Gastroesophageal sphincter (tissue), 4 donors: ENCODE measurements around the gene MYO1D. TPM values are rescaled to one million over a fixed set of nuclear protein-coding genes. Genes with fewer than 3 reads are reported as not detected.

Experiments
- ATAC-seq: fragments of 150-250 bp; one replicate; pipeline ENCODE4 v1.9.1; 2016; ENCODE audit warnings: mild to moderate bottlenecking, moderate library complexity
- H3K27ac ChIP-seq, 4 donors: fragments of 200-600 bp; sonication (generic) in 3 of 4; 1 replicate in 3 of 4; 2 replicates in 1 of 4; pipeline ENCODE4 v1.5.1; 2016 to 2019
- H3K27me3 ChIP-seq: fragments of 200-600 bp; sonication (generic); one replicate; pipeline ENCODE4 v1.5.1; 2019
- H3K36me3 ChIP-seq, 2 donors: fragments of 200-600 bp; sonication (generic); one replicate each; pipeline ENCODE4 v1.5.1; 2019; ENCODE audit warnings: control low read depth in 1 of 2
- H3K4me1 ChIP-seq, 3 donors: fragments of 200-600 bp; sonication (generic); 1 replicate in 2 of 3; 2 replicates in 1 of 3; pipeline ENCODE4 v1.5.1; 2016 to 2019; ENCODE audit warnings: control low read depth in 2 of 3
- H3K4me3 ChIP-seq, 2 donors: fragments of 200-600 bp; sonication (generic); one replicate each; pipeline ENCODE4 v1.5.1; 2019; ENCODE audit warnings: mild to moderate bottlenecking in 1 of 2, moderate library complexity in 1 of 2
- H3K9me3 ChIP-seq, 3 donors: fragments of 200-600 bp; sonication (generic); one replicate each; pipeline ENCODE4 v1.5.1; 2017 to 2019; ENCODE audit warnings: control low read depth in 2 of 3
- CTCF ChIP-seq, 4 experiments: fragments of 200-600 bp in 2 of 4; fragments of 450-650 bp in 2 of 4; sonication (generic) in 1 of 4; IDR thresholded peaks; one replicate each; pipeline ENCODE4 v1.5.1; 2017 to 2019; ENCODE audit warnings: antibody characterized with exemption in 4 of 4, mild to moderate bottlenecking in 2 of 4, moderate library complexity in 2 of 4
- EP300 ChIP-seq: sonication (generic); formaldehyde crosslinking; IDR thresholded peaks from one replicate; pipeline ENCODE4 v1.6.1; 2017; ENCODE audit warnings: antibody characterized with exemption, mild to moderate bottlenecking
- POLR2A ChIP-seq, 2 donors: fragments of 450-650 bp; IDR thresholded peaks; one replicate each; pipeline ENCODE4 v1.6.1; 2017; ENCODE audit warnings: antibody characterized with exemption in 2 of 2, mild to moderate bottlenecking in 2 of 2, moderate library complexity in 1 of 2
- POLR2AphosphoS5 ChIP-seq: sonication (generic); formaldehyde crosslinking; IDR thresholded peaks from one replicate; pipeline ENCODE4 v1.6.1; 2017; ENCODE audit warnings: antibody characterized with exemption
- WGBS, 2 donors: methylation state at CpG; one replicate each; pipeline ENCODE4 v1.1.5; 2018; ENCODE audit warnings: low coverage in 1 of 2; 5-methylcytosine and 5-hydroxymethylcytosine counted together
- total RNA-seq, 4 donors: library from RNA; depleted of rRNA; stranded (reverse); fragments of >200 nt; gene quantifications; one replicate each; pipeline ENCODE4 v1.1.0, GENCODE V29; 2016

Gene MYO1D
- total RNA-seq, 4 donors from 2014 or later: 28.2 to 63.5 (median 47.2) TPM

GRCh38 chr17:32802306-32802705 lies 74.6 kb downstream of the MYO1D start:
- Histone ChIP-seq H3K27me3 (no peaks in the 10 kb centered on the region), H3K4me3 (no peak overlapping the region), H3K9me3 (no peaks in the 10 kb centered on the region), H3K4me1 (no peaks in the 10 kb centered on the region), H3K36me3 (no peaks in the 10 kb centered on the region), H3K27ac (no peak overlapping the region)
- TF ChIP-seq POLR2AphosphoS5 (no peak), POLR2A (IDR thresholded peaks at IDR 0.05) (no peak), CTCF (IDR thresholded peaks at IDR 0.05) (no peak), EP300 (no peak)
- no peak for ATAC-seq

GRCh38 chr17:32801641-32802040 lies 75.3 kb downstream of the MYO1D start:
- TF ChIP-seq POLR2AphosphoS5 (no peak), POLR2A (IDR thresholded peaks at IDR 0.05) (no peak), EP300 (no peak), CTCF (IDR thresholded peaks at IDR 0.05) (no peak)
- 58 to 59% methylated on average over 2 of the region's 2 CpGs for WGBS, 2 donors
- no peak overlapping the region for H3K27ac ChIP-seq
- no peaks in the 10 kb centered on the region for H3K4me1 ChIP-seq
- no peaks in the 10 kb centered on the region for H3K36me3 ChIP-seq
- ATAC-seq: no peak
- no peak overlapping the region for H3K4me3 ChIP-seq
- H3K27me3 ChIP-seq: no peaks in the 10 kb centered on the region
- H3K9me3 ChIP-seq: no peaks in the 10 kb centered on the region

- H3K4me3 ChIP-seq: no peak overlapping the region
- H3K36me3 ChIP-seq: no peaks in the 10 kb centered on the region
- 23 to 39% methylated on average over 4 of the region's 4 CpGs for WGBS, 2 donors
- no peaks in the 10 kb centered on the region for H3K9me3 ChIP-seq
- ATAC-seq: no peak
- TF ChIP-seq EP300: no peak
- no peak for TF ChIP-seq POLR2A (IDR thresholded peaks at IDR 0.05)
- TF ChIP-seq CTCF (IDR thresholded peaks at IDR 0.05): no peak
- no peak for TF ChIP-seq POLR2AphosphoS5
- no peak overlapping the region for H3K27ac ChIP-seq
- H3K27me3 ChIP-seq: no peaks in the 10 kb centered on the region
- no peaks in the 10 kb centered on the region for H3K4me1 ChIP-seq
These were observed 75.7 kb downstream of the MYO1D start for GRCh38 chr17:32801193-32801592.

- Histone ChIP-seq H3K4me1 (peaks cover 0 to under 1% (median 0%) of the 10 kb centered on the region in 3 donors), H3K4me3 (no peak overlapping the region), H3K36me3 (no peaks in the 10 kb centered on the region), H3K9me3 (no peaks in the 10 kb centered on the region), H3K27ac (no peak overlapping the region), H3K27me3 (no peaks in the 10 kb centered on the region)
- ATAC-seq: no peak
- 44 to 47% methylated on average over 1 of the region's 1 CpG for WGBS, 2 donors
- TF ChIP-seq POLR2AphosphoS5 (no peak), CTCF (IDR thresholded peaks at IDR 0.05) (no peak), EP300 (no peak), POLR2A (IDR thresholded peaks at IDR 0.05) (no peak)
These were observed 78.0 kb downstream of the MYO1D start for GRCh38 chr17:32798938-32799337.

GRCh38 chr17:32795339-32795979 lies 81.5 kb downstream of the MYO1D start:
- Histone ChIP-seq H3K4me1 (peaks cover 0 to 13% (median 0%) of the 10 kb centered on the region in 3 donors), H3K36me3 (no peaks in the 10 kb centered on the region), H3K27me3 (no peaks in the 10 kb centered on the region), H3K4me3 (no peak overlapping the region), H3K9me3 (no peaks in the 10 kb centered on the region), H3K27ac (no peak overlapping the region)
- no peak for ATAC-seq
- WGBS, 2 donors: 74 to 85% methylated on average over 10 to 11 of the region's 11 CpGs
- TF ChIP-seq EP300 (no peak), POLR2A (IDR thresholded peaks at IDR 0.05) (no peak), CTCF (IDR thresholded peaks at IDR 0.05) (no peak), POLR2AphosphoS5 (no peak)
